ENCODE results near the gene GNPAT. TPM values are rescaled to one million over a fixed set of nuclear protein-coding genes. Genes with fewer than 3 reads are reported as not detected.

Gene GNPAT
- 53.1 and 58.8 TPM in 2 replicates for total RNA-seq

DNA sequence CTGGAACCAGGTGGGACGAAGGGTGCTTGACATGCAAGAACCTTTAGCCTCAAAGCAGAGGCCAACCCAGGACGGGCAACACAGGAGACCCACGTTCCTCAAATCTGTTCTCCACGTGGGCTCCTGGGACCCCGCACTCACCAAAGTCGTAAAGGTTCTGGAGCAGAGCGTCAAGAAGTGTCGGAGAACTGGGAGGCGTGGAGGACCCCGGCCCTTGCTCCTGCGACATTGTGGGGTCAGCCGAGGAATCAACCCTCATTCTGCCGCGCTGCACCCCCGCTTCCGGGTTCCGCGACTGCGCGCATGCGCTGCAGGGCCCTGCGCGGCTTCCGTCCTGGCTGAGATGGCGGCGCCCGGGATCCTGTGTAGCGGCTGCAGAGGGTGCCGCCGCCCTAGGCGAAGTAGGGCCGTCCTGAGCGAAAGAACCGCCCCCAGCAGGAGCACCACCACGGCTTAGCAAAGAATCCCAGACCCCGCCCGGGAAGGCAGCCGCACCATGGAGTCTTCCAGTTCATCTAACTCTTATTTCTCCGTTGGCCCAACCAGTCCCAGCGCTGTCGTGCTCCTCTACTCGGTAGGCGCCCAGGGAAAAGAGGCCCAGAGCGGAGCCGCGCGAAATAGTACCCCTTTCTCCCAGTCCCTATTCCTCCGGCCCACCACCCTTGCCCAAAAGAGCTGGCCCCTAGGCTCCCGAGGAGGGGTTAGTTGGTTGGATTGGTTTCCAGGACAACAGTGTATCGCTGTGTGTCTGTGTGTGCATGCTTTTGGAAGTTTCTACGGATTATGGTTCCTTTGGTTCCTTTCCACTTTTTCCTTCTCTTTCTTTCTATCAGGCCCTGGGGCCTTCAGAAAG lies at the start of gene GNPAT:
Gene GNPAT, plus strand, starts transcription at position 330 of the 853 bp plus-strand sequence. Its CDS starts 167 bp downstream, at position 497.

Other genes starting within 250 kb of the GNPAT start
- 4.2 and 5.1 TPM in 2 replicates for gene FAM89A, start 201.0 kb upstream of the GNPAT start, total RNA-seq
- not detected in 2 replicates for gene TRIM67, start 79.2 kb upstream of the GNPAT start, total RNA-seq
- 5.5 and 5.7 TPM in 2 replicates for gene EXOC8, start 96.6 kb downstream of the GNPAT start, total RNA-seq
- 9.8 and 12.2 TPM in 2 replicates for gene SPRTN, start 97.1 kb downstream of the GNPAT start, total RNA-seq
- gene EGLN1, start 181.1 kb downstream of the GNPAT start, total RNA-seq: 13.1 and 15.1 TPM in 2 replicates